SIG-M5 treated with dmso at 0.1 percent for 504 hours (cell line): ENCODE measurements around the gene CAVIN1.
"Not testable (repeated sequence)": the region's sequence is repeated elsewhere in the genome, so short reads cannot be mapped to it uniquely, and the experiment has no call there.

Experiments
- DNase-seq: peaks from one replicate; lab custom pipeline; 2025; ENCODE audit not compliant: unreplicated experiment; lab: John Stamatoyannopoulos, UW

Gene CAVIN1

GRCh38 chr17:42422958-42423712, at the start of gene CAVIN1:
TSS of gene CAVIN1 (minus strand) at chr17:42423256. CDS start at chr17:42423097, 159 bp downstream.
- DNase-seq: no peak

GRCh38 chr17:42467889-42468288, 44.8 kb upstream of the CAVIN1 start:
- no peak for DNase-seq

- DNase-seq: no peak
These were observed 40.9 kb upstream of the CAVIN1 start for GRCh38 chr17:42463976-42464400.

GRCh38 chr17:42460371-42460770, 37.3 kb upstream of the CAVIN1 start:
- no peak for DNase-seq

GRCh38 chr17:42459801-42460281, 36.8 kb upstream of the CAVIN1 start:
- DNase-seq: peak; percentile 28

GRCh38 chr17:42459256-42459800, 36.3 kb upstream of the CAVIN1 start:
- no peak for DNase-seq

GRCh38 chr17:42458497-42459255, 35.6 kb upstream of the CAVIN1 start, which contains the start of gene ATP6V0A1:
TSS of gene ATP6V0A1 (plus strand) at chr17:42458878. CDS start at chr17:42460895, 2,017 bp downstream.
- DNase-seq: peak; percentile 80

- peak; percentile 91 for DNase-seq
These were observed 34.2 kb upstream of the CAVIN1 start for GRCh38 chr17:42457107-42457792.

- peak; percentile 96 for DNase-seq
These were observed 33.4 kb upstream of the CAVIN1 start for GRCh38 chr17:42456223-42457106.

- not testable (repeated sequence) for DNase-seq
These were observed 31.9 kb upstream of the CAVIN1 start for GRCh38 chr17:42454987-42455386.

GRCh38 chr17:42453439-42453838, 30.4 kb upstream of the CAVIN1 start:
- peak; percentile 93 for DNase-seq

GRCh38 chr17:42451270-42451669, 28.2 kb upstream of the CAVIN1 start:
- not testable (repeated sequence) for DNase-seq

GRCh38 chr17:42449838-42450237, 26.8 kb upstream of the CAVIN1 start:
- DNase-seq: not testable (repeated sequence)

GRCh38 chr17:42449176-42449575, 26.1 kb upstream of the CAVIN1 start:
- not testable (repeated sequence) for DNase-seq

GRCh38 chr17:42442196-42442565, 19.1 kb upstream of the CAVIN1 start:
- DNase-seq: no peak

GRCh38 chr17:42441371-42442195, 18.5 kb upstream of the CAVIN1 start:
- DNase-seq: no peak

GRCh38 chr17:42438600-42439567, 15.8 kb upstream of the CAVIN1 start:
- DNase-seq: no peak

- DNase-seq: no peak
These were observed 13.3 kb upstream of the CAVIN1 start for GRCh38 chr17:42436391-42436790.
